GM12878 (cell line): ENCODE results near the gene SEC24D. TPM values are rescaled to one million over a fixed set of nuclear protein-coding genes. Genes with fewer than 3 reads are reported as not detected.

ENCODE experiments used
- ATAC-seq: fragments of 200-7000 bp; cut with Tn5 transposase; 3 replicates; pipeline ENCODE4 v1.9.1; 2020; ENCODE audit warnings: mild to moderate bottlenecking, moderate library complexity
- BruUV-seq: library from RNA; stranded (reverse); fragments of 400-500 nt; replicated peaks from 2 replicates; lab custom pipeline; 2021; lab: Mats Ljungman, UMichigan
- CTCF ChIA-PET: fragments of 300-600 bp; sonication (Branson Sonifier 250); formaldehyde crosslinking; extraction: SDS; loops from one replicate; lab custom pipeline; 2021; ENCODE audit warnings: inconsistent platforms; lab: Yijun Ruan, JAX
- POLR2A ChIA-PET: fragments of 350-600 bp; formaldehyde crosslinking; extraction: SDS; loops from one replicate; lab custom pipeline; 2021; ENCODE audit warnings: inconsistent platforms; lab: Charles Lee
- RAD21 ChIA-PET: fragments of 300-600 bp; sonication (Branson Sonifier 250); formaldehyde crosslinking; loops from one replicate; lab custom pipeline; 2023; ENCODE audit warnings: antibody characterized with exemption; ENCODE audit not compliant: unreplicated experiment; lab: Charles Lee
- SMC1A ChIA-PET: fragments of 300-600 bp; sonication (Branson Sonifier 250); formaldehyde crosslinking; loops from one replicate; lab custom pipeline; 2023; ENCODE audit not compliant: unreplicated experiment, uncharacterized antibody; lab: Charles Lee
- DNase-seq: peaks from one replicate; pipeline ENCODE4 v3.0.0-alpha.2; 2011; ENCODE audit warnings: low read depth, low spot score
- FAIRE-seq: peaks from 3 replicates; lab custom pipeline; 2011; peaks lifted over from hg19 to GRCh38; lab: Jason Lieb, UNC
- H2AFZ ChIP-seq: 2 replicates; pipeline ENCODE4 v1.6.0; 2011; ENCODE audit warnings: low read depth, low read length, control low read depth; ENCODE audit not compliant: control insufficient read depth
- H3K27ac ChIP-seq: 2 replicates; pipeline ENCODE4 v1.5.1; 2011; ENCODE audit warnings: control low read depth; ENCODE audit not compliant: control insufficient read depth, insufficient read depth
- H3K27me3 ChIP-seq, 2 experiments: replicated peaks in 1 of 2; 2 replicates each; pipeline versions ENCODE4 v1.6.0 to v1.6.1; 2011; ENCODE audit warnings: low read length in 1 of 2; ENCODE audit not compliant: control insufficient read depth in 2 of 2, insufficient read depth in 2 of 2
- H3K36me3 ChIP-seq, 2 experiments: 2 replicates each; pipeline ENCODE4 v1.5.1; 2011; ENCODE audit warnings: low read length in 1 of 2; ENCODE audit not compliant: control insufficient read depth in 2 of 2, insufficient read depth in 2 of 2
- H3K4me1 ChIP-seq: 2 replicates; pipeline ENCODE4 v1.6.1; 2011; ENCODE audit warnings: mild to moderate bottlenecking, low read length, moderate library complexity, mixed read lengths; ENCODE audit not compliant: control insufficient read depth, insufficient read depth
- H3K4me2 ChIP-seq: 2 replicates; pipeline ENCODE4 v1.6.0; 2011; ENCODE audit warnings: control low read depth; ENCODE audit not compliant: control insufficient read depth, insufficient read depth
- H3K4me3 ChIP-seq: fragments of 200-600 bp; sonication (generic); 2 replicates; pipeline ENCODE4 v1.5.1; 2016
- H3K79me2 ChIP-seq: 2 replicates; pipeline ENCODE4 v1.6.0; 2011; ENCODE audit warnings: low read length; ENCODE audit not compliant: control insufficient read depth, insufficient read depth
- H3K9ac ChIP-seq: 2 replicates; pipeline ENCODE4 v1.8.0; 2011; ENCODE audit warnings: low read length, control low read depth, mixed read lengths; ENCODE audit not compliant: control insufficient read depth, insufficient read depth
- H3K9me3 ChIP-seq: replicated peaks from 3 replicates; pipeline ENCODE4 v1.5.1; 2011; ENCODE audit warnings: mild to moderate bottlenecking, low read length; ENCODE audit not compliant: control insufficient read depth, insufficient read depth
- H4K20me1 ChIP-seq: 2 replicates; pipeline ENCODE4 v1.6.0; 2011; ENCODE audit not compliant: control insufficient read depth, insufficient read depth
- ATF7 ChIP-seq: fragments of 450-650 bp; IDR thresholded peaks from 2 replicates; pipeline ENCODE4 v1.6.1; 2016; ENCODE audit warnings: low read depth, mild to moderate bottlenecking
- CBFB ChIP-seq: IDR thresholded peaks from 2 replicates; pipeline ENCODE4 v1.6.1; 2016; ENCODE audit warnings: antibody characterized with exemption, low read depth
- CHD2 ChIP-seq: IDR thresholded peaks from 2 replicates; pipeline ENCODE4 v1.6.1; 2011; ENCODE audit warnings: low read depth, low read length, improper control_type of control experiment, borderline replicate concordance
- EZH2 ChIP-seq: IDR thresholded peaks from 2 replicates; pipeline ENCODE4 v1.6.1; 2012; ENCODE audit warnings: low read depth, mild to moderate bottlenecking, control low read depth, inconsistent platforms, low read length, borderline replicate concordance; ENCODE audit not compliant: control insufficient read depth
- HDGF ChIP-seq: fragments of 450-650 bp; IDR thresholded peaks from 2 replicates; pipeline ENCODE4 v1.6.1; 2016; ENCODE audit warnings: antibody characterized with exemption
- IKZF1 ChIP-seq: fragments of 450-650 bp; conservative IDR thresholded peaks from 2 replicates; pipeline ENCODE4 v1.6.1; 2017; ENCODE audit warnings: antibody characterized with exemption, mild to moderate bottlenecking
- IKZF2 ChIP-seq, 2 experiments: fragments of 450-650 bp; IDR thresholded peaks; 2 replicates each; pipeline ENCODE4 v1.6.1; 2017; ENCODE audit warnings: mild to moderate bottlenecking in 2 of 2, moderate library complexity in 2 of 2
- RCOR1 ChIP-seq: conservative IDR thresholded peaks from 2 replicates; pipeline ENCODE4 v1.6.1; 2012; ENCODE audit warnings: low read depth, low read length, improper control_type of control experiment
- TAF1 ChIP-seq: IDR thresholded peaks from 2 replicates; pipeline ENCODE4 v1.6.1; 2011; ENCODE audit warnings: mild to moderate bottlenecking, low read depth, low read length, borderline replicate concordance
- TARDBP ChIP-seq: IDR thresholded peaks from 2 replicates; pipeline ENCODE4 v1.6.1; 2016; ENCODE audit warnings: borderline replicate concordance
- ZNF207 ChIP-seq: fragments of 450-650 bp; IDR thresholded peaks from 2 replicates; pipeline ENCODE4 v1.6.1; 2014; ENCODE audit warnings: antibody characterized with exemption, mild to moderate bottlenecking, borderline replicate concordance
- WGBS: methylation state at CpG from one replicate; pipeline ENCODE4 v1.1.6; 2016; ENCODE audit warnings: low lambda C conversion rate; ENCODE audit not compliant: insufficient replicate concordance, insufficient coverage; ENCODE audit errors: missing lambda C conversion rate; 5-methylcytosine and 5-hydroxymethylcytosine counted together
- in situ Hi-C: fragments of 300-500 bp; cut with MboI; formaldehyde crosslinking; loops from 9 replicates; pipeline ENCODE4 v1.14.3; 2018; ENCODE audit warnings: mixed read lengths
- intact Hi-C: fragments of 100-400 bp; cut with micrococcal nuclease; formaldehyde crosslinking; loops from one replicate; pipeline ENCODE4 v1.14.2; 2022; ENCODE audit not compliant: unreplicated experiment
- polyA plus RNA-seq, 11 experiments: library from polyadenylated mRNA; depleted of rRNA in 4 of 11; unstranded in 6 of 11; stranded (reverse) in 5 of 11; fragments of >200 nt; fragmentation: Nextera tagmentation in 4 of 11; fragmentation: Illumina TruSeq in 1 of 11; extraction: Ambion mirVana in 4 of 11; extraction: Trizol in 1 of 11; gene quantifications; 1 replicate in 1 of 11; 2 replicates in 10 of 11; pipeline versions ENCODE4 v1.2.1 to v1.2.3, GENCODE V29; 2011 to 2016; ENCODE audit warnings: inconsistent platforms in 2 of 11, missing spikeins in 2 of 11, low read depth in 1 of 11
- total RNA-seq, 4 experiments: library from RNA; depleted of rRNA in 3 of 4; stranded (reverse); fragments of >200 nt in 3 of 4; fragmentation: Illumina TruSeq in 1 of 4; extraction: Trizol in 1 of 4; gene quantifications; 2 replicates each; pipeline versions ENCODE4 v1.2.1 to v1.2.3, GENCODE V29; 2013 to 2021
- TF ChIP-seq, protein P1 (sequence below): IDR thresholded peaks from 2 replicates; pipeline ENCODE4 v1.6.1; 2012; ENCODE audit warnings: low read depth, low read length, improper control_type of control experiment

The SEC24D gene
- total and polyA plus RNA-seq, 10 of the 15 experiments (the other 5 are each of a cell fraction or from before 2014, with no cell fraction given), result 12.8 to 61.9 (median 25.6) TPM

DNA sequence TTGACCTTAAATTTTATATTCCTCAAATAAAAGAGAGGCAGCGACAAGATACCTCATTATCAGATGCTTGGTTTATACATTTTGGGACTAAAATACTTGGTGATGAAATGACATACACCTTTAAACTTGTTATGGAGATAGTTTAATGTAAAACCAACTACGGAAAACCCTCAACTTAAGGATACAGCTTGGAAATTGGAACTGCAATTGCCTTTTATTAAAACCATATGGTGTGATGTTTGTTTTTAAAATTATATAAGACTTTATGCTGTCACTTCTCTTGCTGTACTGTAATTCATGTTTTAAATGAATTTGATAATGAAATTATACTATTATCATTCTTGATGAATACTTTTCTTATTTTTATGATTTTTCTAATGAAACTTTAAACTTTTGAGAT lies 124.9 kb downstream of the SEC24D start:
- ChIA-PET SMC1A (interaction anchor here (2.0 kb wide), 1 partner anchor 10 kb away, joined by 6 read pairs; no protein-coding TSS in a partner anchor), RAD21 (no interaction called here), POLR2A (no interaction called here), CTCF (no interaction called here)
- H3K4me3 ChIP-seq, result no peak overlapping the region
- no peak overlapping the region for H3K4me2 ChIP-seq
- no peak for TF ChIP-seq ZNF207
- no peak for TF ChIP-seq CBFB
- TF ChIP-seq TARDBP, result no peak
- TF ChIP-seq CHD2, result no peak
- TF ChIP-seq HDGF, result no peak
- TF ChIP-seq, protein P1, sequence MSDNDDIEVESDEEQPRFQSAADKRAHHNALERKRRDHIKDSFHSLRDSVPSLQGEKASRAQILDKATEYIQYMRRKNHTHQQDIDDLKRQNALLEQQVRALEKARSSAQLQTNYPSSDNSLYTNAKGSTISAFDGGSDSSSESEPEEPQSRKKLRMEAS, result no peak
- FAIRE-seq (no peak), DNase-seq (no peak), ATAC-seq (no peak)
- 98% methylated on average over 2 of the region's 2 CpGs for WGBS
- no peaks in the 10 kb centered on the region for H3K9me3 ChIP-seq
- H2AFZ ChIP-seq, result no peak overlapping the region
- no peaks in the 10 kb centered on the region for H4K20me1 ChIP-seq
- H3K27ac ChIP-seq, result no peak overlapping the region
- intact Hi-C loops (no loop called here), in situ Hi-C loops (no loop called here)
- no peaks in the 10 kb centered on the region for H3K27me3 ChIP-seq
- no peaks in the 10 kb centered on the region for H3K79me2 ChIP-seq
- H3K36me3 ChIP-seq, result peaks cover 0 to 8% of the 10 kb centered on the region in 2 experiments; a peak in 2 of 4 replicates
- BruUV-seq, result no TSS peak
- no peaks in the 10 kb centered on the region for H3K4me1 ChIP-seq
- H3K9ac ChIP-seq, result no peak overlapping the region

DNA sequence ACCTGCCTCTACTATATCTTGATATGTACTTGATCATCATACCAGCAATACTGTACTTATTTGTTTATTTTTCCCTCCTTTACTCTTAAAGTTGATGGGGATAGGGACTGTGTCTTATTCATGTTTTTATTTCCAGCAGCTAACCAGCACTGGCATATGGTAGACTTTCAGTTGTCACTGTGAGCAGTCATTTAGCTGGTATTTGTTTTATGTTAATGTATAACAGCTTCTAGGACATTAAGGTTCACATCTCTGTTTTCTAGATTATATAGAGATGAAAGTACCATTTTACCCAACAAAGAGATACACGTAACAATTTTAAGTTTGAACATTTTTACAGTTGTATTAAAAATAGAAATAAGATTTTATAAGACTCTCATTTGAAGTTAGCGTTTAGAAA lies 132.8 kb downstream of the SEC24D start:
- DNase-seq, result no peak
- Histone ChIP-seq H3K4me3 (no peak overlapping the region), H3K9ac (no peak overlapping the region), H3K27ac (no peak overlapping the region), H3K4me1 (no peaks in the 10 kb centered on the region), H3K36me3 (peaks cover 1 to 11% of the 10 kb centered on the region in 2 experiments; a peak in 3 of 4 replicates), H2AFZ (no peak overlapping the region), H3K27me3 (no peaks in the 10 kb centered on the region), H3K4me2 (no peak overlapping the region), H3K79me2 (no peaks in the 10 kb centered on the region), H3K9me3 (no peaks in the 10 kb centered on the region), H4K20me1 (no peaks in the 10 kb centered on the region)
- 68% methylated on average over 2 of the region's 2 CpGs for WGBS
- FAIRE-seq, result no peak
- RAD21 ChIA-PET, result no interaction called here
- SMC1A ChIA-PET, result no interaction called here
- intact Hi-C loops, result no loop called here
- CTCF ChIA-PET, result no interaction called here
- BruUV-seq, result no TSS peak
- no peak for ATAC-seq
- in situ Hi-C loops, result loop anchor here (10.0 kb wide), 1 partner anchor 62 kb away; no protein-coding TSS in a partner anchor
- POLR2A ChIA-PET, result no interaction called here
- TF ChIP-seq ATF7 (no peak), RCOR1 (no peak), IKZF1 (no peak), TAF1 (no peak), EZH2 (no peak), IKZF2 (IDR thresholded peaks at IDR 0.05) (no peak), CBFB (no peak)
